HepG2 (cell line): ENCODE data around the gene P2RY12. TPM values are rescaled to one million over a fixed set of nuclear protein-coding genes. Genes with fewer than 3 reads are reported as not detected.

Source experiments
- ATAC-seq: fragments of 200-7000 bp; cut with Tn5 transposase; 3 replicates; pipeline ENCODE4 v1.9.1; 2020; ENCODE audit warnings: mild to moderate bottlenecking, moderate library complexity
- BruUV-seq: library from RNA; stranded (reverse); fragments of 400-500 nt; replicated peaks from 2 replicates; lab custom pipeline; 2021; lab: Mats Ljungman, UMichigan
- CTCF ChIA-PET: fragments of 300-600 bp; formaldehyde crosslinking; extraction: SDS; loops from one replicate; lab custom pipeline; 2021; ENCODE audit warnings: low total read pairs, inconsistent platforms, low intra/inter-chr PET ratio; lab: Yijun Ruan, JAX
- POLR2A ChIA-PET: fragments of 350-600 bp; sonication (Branson Sonifier 250); formaldehyde crosslinking; loops from one replicate; lab custom pipeline; 2020; ENCODE audit warnings: antibody characterized with exemption, inconsistent platforms; lab: Yijun Ruan, JAX
- DNase-seq: peaks from one replicate; pipeline ENCODE4 v3.0.0-alpha.2; 2015; ENCODE audit warnings: low spot score
- FAIRE-seq: peaks from 3 replicates; lab custom pipeline; 2011; peaks lifted over from hg19 to GRCh38; lab: Jason Lieb, UNC
- H2AFZ ChIP-seq: one replicate; pipeline ENCODE4 v1.6.1; 2011; ENCODE audit warnings: low read length, inconsistent platforms
- H3K27ac ChIP-seq: fragments of 300-600 bp; 3 replicates; pipeline ENCODE4 v1.8.0; 2011; ENCODE audit warnings: mixed run types, mild to moderate bottlenecking, mixed read lengths, low read length, inconsistent platforms; ENCODE audit not compliant: insufficient read depth; ENCODE audit errors: extremely low read length
- H3K27me3 ChIP-seq, 2 experiments: fragments of 200-600 bp in 1 of 2; 2 replicates in 1 of 2; 3 replicates in 1 of 2; pipeline versions ENCODE4 v1.6.0 to v1.8.0; 2011; ENCODE audit warnings: low read length in 2 of 2, mild to moderate bottlenecking in 2 of 2, moderate library complexity in 2 of 2, inconsistent platforms in 1 of 2; ENCODE audit not compliant: insufficient read depth in 2 of 2, control insufficient read depth in 1 of 2
- H3K36me3 ChIP-seq, 2 experiments: fragments of 200-600 bp in 1 of 2; replicated peaks in 1 of 2; 2 replicates in 1 of 2; 3 replicates in 1 of 2; pipeline versions ENCODE4 v1.5.1 to v1.8.0; 2011; ENCODE audit warnings: low read length in 2 of 2, inconsistent platforms in 1 of 2; ENCODE audit not compliant: insufficient read depth in 2 of 2, control insufficient read depth in 1 of 2
- H3K4me1 ChIP-seq: 2 replicates; pipeline ENCODE4 v1.5.1; 2012; ENCODE audit warnings: low read length, inconsistent platforms; ENCODE audit not compliant: insufficient read depth
- H3K4me2 ChIP-seq: 2 replicates; pipeline ENCODE4 v1.6.0; 2011; ENCODE audit warnings: low read depth, low read length, inconsistent platforms
- H3K4me3 ChIP-seq, 3 experiments: fragments of 200-600 bp in 1 of 3; sonication (generic), shearing (Covaris generic) in 1 of 3; replicated peaks in 1 of 3; 2 replicates each; pipeline ENCODE4 v1.5.1; 2011 to 2016; ENCODE audit warnings: low read length in 3 of 3, inconsistent platforms in 2 of 3, low read depth in 2 of 3, mild to moderate bottlenecking in 2 of 3, control low read depth in 1 of 3, mixed read lengths in 1 of 3; ENCODE audit not compliant: insufficient read depth in 1 of 3
- H3K79me2 ChIP-seq: one replicate; pipeline ENCODE4 v1.6.1; 2011; ENCODE audit warnings: low read length, inconsistent platforms; ENCODE audit not compliant: insufficient read depth
- H3K9ac ChIP-seq: 2 replicates; pipeline ENCODE4 v1.6.0; 2011; ENCODE audit warnings: mild to moderate bottlenecking, low read depth, low read length, inconsistent platforms; ENCODE audit not compliant: insufficient read depth
- H3K9me3 ChIP-seq: 2 replicates; pipeline ENCODE4 v1.5.1; 2012; ENCODE audit warnings: mild to moderate bottlenecking, low read length
- H4K20me1 ChIP-seq: 2 replicates; pipeline ENCODE4 v1.6.0; 2011; ENCODE audit warnings: inconsistent platforms, mild to moderate bottlenecking, low read length, moderate library complexity; ENCODE audit not compliant: insufficient read depth
- ATAD3A ChIP-seq: sonication (generic); formaldehyde crosslinking; IDR thresholded peaks from 2 replicates; pipeline ENCODE4 v1.4.0; 2020; ENCODE audit warnings: missing genetic modification reagents
- GATAD1 ChIP-seq: IDR thresholded peaks from 2 replicates; pipeline ENCODE4 v1.6.1; 2016; ENCODE audit warnings: missing genetic modification reagents, missing compliant biosample characterization
- GLMP ChIP-seq: sonication (generic); formaldehyde crosslinking; IDR thresholded peaks from 2 replicates; pipeline ENCODE4 v1.9.0; 2021; ENCODE audit warnings: missing genetic modification reagents, mild to moderate bottlenecking, borderline replicate concordance
- HNF1B ChIP-seq: sonication (generic); formaldehyde crosslinking; IDR thresholded peaks from 2 replicates; pipeline ENCODE4 v1.5.1; 2020; ENCODE audit warnings: mild to moderate bottlenecking, moderate library complexity, missing genetic modification reagents
- HOMEZ ChIP-seq: IDR thresholded peaks from 2 replicates; pipeline ENCODE4 v1.6.1; 2016; ENCODE audit warnings: low read depth
- KAT8 ChIP-seq: IDR thresholded peaks from 2 replicates; pipeline ENCODE4 v1.6.1; 2016; ENCODE audit warnings: missing genetic modification reagents, missing compliant biosample characterization
- KIAA2018 ChIP-seq: sonication (generic); formaldehyde crosslinking; IDR thresholded peaks from 2 replicates; pipeline ENCODE4 v1.5.0; 2020; ENCODE audit warnings: mild to moderate bottlenecking, missing genetic modification reagents, borderline replicate concordance
- THAP8 ChIP-seq: sonication (generic); formaldehyde crosslinking; IDR thresholded peaks from 2 replicates; pipeline ENCODE4 v1.5.1; 2020; ENCODE audit warnings: missing genetic modification reagents, mild to moderate bottlenecking, borderline replicate concordance
- ZBTB25 ChIP-seq: IDR thresholded peaks from 2 replicates; pipeline ENCODE4 v1.6.1; 2018; ENCODE audit warnings: missing genetic modification reagents
- WGBS: methylation state at CpG from one replicate; pipeline ENCODE4 v1.1.6; 2017; ENCODE audit warnings: low lambda C conversion rate; 5-methylcytosine and 5-hydroxymethylcytosine counted together
- in situ Hi-C: cut with HindIII; loops from 2 replicates; pipeline ENCODE4 v1.10.0; 2017; ENCODE audit warnings: low pct_unique_long_range_greater_than_20kb; ENCODE audit not compliant: extremely low pct_ligation_motif_present
- intact Hi-C: fragments of 100-400 bp; cut with micrococcal nuclease; formaldehyde crosslinking; loops from one replicate; pipeline ENCODE4 v1.10.0; 2022; ENCODE audit not compliant: unreplicated experiment
- polyA plus RNA-seq, 8 experiments: library from polyadenylated mRNA; depleted of rRNA in 3 of 8; stranded (reverse) in 7 of 8; unstranded in 1 of 8; fragments of >200 nt; fragmentation: Illumina TruSeq in 4 of 8; extraction: Trizol in 4 of 8; gene quantifications; 2 replicates each; pipeline versions ENCODE4 v1.2.1 to v1.2.3, GENCODE V29; 2011 to 2016; ENCODE audit warnings: low read depth in 4 of 8, missing spikeins in 1 of 8, mixed read lengths in 1 of 8; ENCODE audit not compliant: insufficient read depth in 1 of 8
- total RNA-seq, 5 experiments: library from RNA; depleted of rRNA; stranded (reverse); fragments of >200 nt; fragmentation: Illumina TruSeq; extraction: Trizol; gene quantifications; 2 replicates each; pipeline ENCODE4 v1.2.3, GENCODE V29; 2016; ENCODE audit warnings: low read depth in 1 of 5

The P2RY12 gene
- total and polyA plus RNA-seq, 2 of the 13 experiments (the other 11 are each of a cell fraction or from before 2014, with no cell fraction given), result not detected

- no peaks in the 10 kb centered on the region for H4K20me1 ChIP-seq
- H3K27me3 ChIP-seq, result no peaks in the 10 kb centered on the region
- CTCF ChIA-PET, result no interaction called here
- H3K9me3 ChIP-seq, result no peaks in the 10 kb centered on the region
- H3K4me3 ChIP-seq, result no peak overlapping the region
- in situ Hi-C loops, result no loop called here
- H3K4me1 ChIP-seq, result peaks cover 9% of the 10 kb centered on the region
- no peak for FAIRE-seq
- no peak overlapping the region for H3K4me2 ChIP-seq
- no peaks in the 10 kb centered on the region for H3K79me2 ChIP-seq
- no peak overlapping the region for H3K9ac ChIP-seq
- ATAC-seq, result no peak
- DNase-seq, result no peak
- no peak overlapping the region for H3K27ac ChIP-seq
- BruUV-seq, result no TSS peak
- 72% methylated on average over 2 of the region's 2 CpGs for WGBS
- no peak overlapping the region for H2AFZ ChIP-seq
- intact Hi-C loops, result no loop called here
- POLR2A ChIA-PET, result no interaction called here
- H3K36me3 ChIP-seq, result no peaks in the 10 kb centered on the region
- TF ChIP-seq KIAA2018 (CRISPR knock-in tag) (no peak), KAT8 (CRISPR knock-in tag) (no peak), ATAD3A (CRISPR knock-in tag) (no peak), GATAD1 (no peak), HNF1B (CRISPR knock-in tag) (no peak), HOMEZ (CRISPR knock-in tag) (no peak), GLMP (CRISPR knock-in tag) (no peak), THAP8 (no peak), ZBTB25 (CRISPR knock-in tag) (no peak)
Observed at GRCh38 chr3:151309566-151309965, 75.0 kb downstream of the P2RY12 start.
